Activated CD4-positive, alpha-beta T cell treated with anti-CD3 and anti-CD28 coated beads, Interleukin-2, amount 10 ng/mL, durations not matched to agents 24 days and 14 days (primary cell): Measurements from ENCODE around the gene OGT. TPM values are rescaled to one million over a fixed set of nuclear protein-coding genes. Genes with fewer than 3 reads are reported as not detected.

Experiments used
- DNase-seq: peaks from one replicate; pipeline ENCODE4 v3.0.0; 2022
- H3K27ac Mint-ChIP-seq: one replicate; pipeline ENCODE4 v1.8.0; 2022; ENCODE audit warnings: mild to moderate bottlenecking, mixed read lengths
- H3K27me3 Mint-ChIP-seq: one replicate; pipeline ENCODE4 v1.8.0; 2022; ENCODE audit warnings: mixed read lengths
- H3K36me3 Mint-ChIP-seq: one replicate; pipeline ENCODE4 v1.8.0; 2022; ENCODE audit warnings: low read depth, mild to moderate bottlenecking, mixed read lengths
- H3K4me1 Mint-ChIP-seq: one replicate; pipeline ENCODE4 v1.8.0; 2021; ENCODE audit warnings: mixed read lengths
- H3K4me3 Mint-ChIP-seq: one replicate; pipeline ENCODE4 v1.8.0; 2022; ENCODE audit warnings: mild to moderate bottlenecking, moderate library complexity, mixed read lengths
- H3K9me3 Mint-ChIP-seq: one replicate; pipeline ENCODE4 v1.8.0; 2021; ENCODE audit warnings: mixed read lengths
- intact Hi-C: fragments of 100-400 bp; cut with micrococcal nuclease; formaldehyde crosslinking; loops from one replicate; pipeline ENCODE4 v1.15.1; 2023
- total RNA-seq: library from RNA; stranded (reverse); gene quantifications from 2 replicates; pipeline ENCODE4 v1.2.3, GENCODE V29; 2022

Gene OGT
- total RNA-seq, 1 donor from 2014 or later: 301 TPM

DNA sequence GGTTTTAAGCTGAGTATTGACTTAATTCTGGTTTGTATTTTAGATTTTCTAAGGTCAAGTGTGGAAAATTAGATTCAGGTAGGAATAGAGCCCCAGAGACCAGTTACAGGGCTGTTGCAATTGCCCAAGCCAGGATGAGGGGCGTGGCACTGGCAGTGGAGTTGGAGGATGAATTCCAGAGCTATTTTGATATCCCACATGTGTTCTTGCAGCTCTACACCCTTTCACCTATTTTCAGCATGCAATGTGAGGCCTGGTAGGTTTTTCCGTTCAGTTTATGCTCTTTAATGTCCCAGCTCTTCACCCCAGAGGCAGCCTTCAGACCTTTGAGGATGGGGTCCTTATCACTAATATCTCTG is 17.9 kb upstream of the OGT start:
- H3K9me3 Mint-ChIP-seq: peaks cover 3% of the 10 kb centered on the region
- H3K36me3 Mint-ChIP-seq: no peaks in the 10 kb centered on the region
- intact Hi-C loops: loop anchor here (2.0 kb wide), 1 partner anchor 18 kb away; the partner anchor contains the start of gene OGT
- H3K4me3 Mint-ChIP-seq: no peak overlapping the region
- H3K4me1 Mint-ChIP-seq: peaks cover 9% of the 10 kb centered on the region
- H3K27me3 Mint-ChIP-seq: peaks cover 1% of the 10 kb centered on the region
- H3K27ac Mint-ChIP-seq: no peak overlapping the region
- no peak for DNase-seq

DNA sequence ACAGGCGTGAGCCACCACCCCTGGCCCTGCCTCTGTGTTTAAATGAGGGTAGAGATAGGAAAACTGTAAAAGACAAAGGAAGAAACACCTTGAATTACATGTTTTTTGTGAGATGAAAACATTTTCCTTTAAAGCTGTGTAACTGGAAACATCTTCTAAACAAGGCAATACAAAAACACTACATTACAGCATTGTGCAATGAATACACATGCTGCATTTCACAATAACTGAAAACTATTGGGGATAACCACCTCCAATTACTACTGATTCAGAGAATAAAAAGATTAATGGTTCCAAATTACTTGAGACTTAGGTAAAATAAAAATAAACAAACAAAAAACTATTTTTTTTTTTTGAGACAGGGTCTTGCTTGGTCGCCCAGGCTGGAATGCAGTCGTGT is 7.6 kb upstream of the OGT start:
- Mint-ChIP-seq H3K27me3 (no peaks in the 10 kb centered on the region), H3K9me3 (peaks cover 4% of the 10 kb centered on the region), H3K27ac (no peak overlapping the region), H3K4me1 (no peaks in the 10 kb centered on the region), H3K36me3 (no peaks in the 10 kb centered on the region), H3K4me3 (no peak overlapping the region)
- intact Hi-C loops: no loop called here
- DNase-seq: no peak

DNA sequence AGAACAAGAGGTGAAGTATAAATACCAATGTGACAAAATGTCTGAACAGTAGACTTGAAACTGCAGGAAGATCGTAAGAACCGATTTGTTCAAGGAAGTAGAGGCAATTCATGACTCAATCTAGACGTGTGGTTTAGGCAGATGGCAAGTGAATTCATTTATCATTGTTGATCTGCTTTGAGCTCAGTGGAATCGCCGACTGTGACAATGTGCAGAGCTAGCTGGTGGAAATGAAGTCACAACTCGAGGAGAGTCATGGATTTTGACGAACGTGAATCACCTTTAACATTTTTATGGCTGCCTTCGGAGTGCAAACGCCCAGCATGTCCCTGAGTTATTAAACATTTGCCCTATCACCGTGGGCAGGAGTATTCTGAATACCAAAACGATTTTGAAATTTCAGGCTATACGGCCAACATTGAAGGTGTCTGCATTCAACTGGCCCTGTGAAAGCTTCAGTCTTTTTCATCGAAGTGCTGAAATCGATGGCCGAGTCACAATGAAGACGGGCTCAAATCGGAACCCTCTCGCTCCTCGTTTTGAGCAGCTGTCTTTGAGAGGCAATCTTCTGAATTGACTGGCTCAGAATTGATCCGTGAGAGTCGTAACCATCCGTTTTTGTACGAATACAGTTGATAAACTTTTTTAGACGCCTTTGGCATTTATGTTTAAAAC is 689 bp upstream of the OGT start:
- intact Hi-C loops: loop anchor here (1.0 to 10.0 kb wide), 8 partner anchors 9 to 743 kb away; partner anchors contain the start of genes CXCR3, IL2RG, NONO and RPS4X
- peak; percentile 87 for DNase-seq
- Mint-ChIP-seq H3K27me3 (no peaks in the 10 kb centered on the region), H3K36me3 (peaks cover 32% of the 10 kb centered on the region), H3K4me1 (peaks cover 14% of the 10 kb centered on the region), H3K4me3 (peak overlapping the region; percentile 100), H3K9me3 (peaks cover 4% of the 10 kb centered on the region), H3K27ac (peak overlapping the region; percentile 99)

DNA sequence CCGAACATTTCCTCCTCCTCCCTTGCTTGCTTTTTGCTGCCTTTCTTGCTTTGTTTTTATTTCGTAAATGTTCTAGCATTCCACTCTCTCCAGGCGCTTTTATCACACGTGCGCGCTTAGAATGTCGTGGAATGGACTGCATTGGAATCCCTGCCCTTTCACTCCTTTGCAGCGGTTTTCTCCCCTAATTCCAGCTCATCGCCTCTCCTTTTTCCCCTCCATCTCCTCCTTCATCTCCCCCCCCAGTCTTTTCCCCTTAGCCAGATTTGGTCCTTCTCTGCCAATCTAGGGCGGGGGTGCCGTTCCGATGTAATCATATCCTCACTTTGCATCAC is 579 bp downstream of the OGT start:
- no peaks in the 10 kb centered on the region for H3K27me3 Mint-ChIP-seq
- peaks cover 16% of the 10 kb centered on the region for H3K4me1 Mint-ChIP-seq
- H3K9me3 Mint-ChIP-seq: peaks cover 4% of the 10 kb centered on the region
- no peak for DNase-seq
- intact Hi-C loops: loop anchor here (2.0 to 10.0 kb wide), 5 partner anchors 19 to 741 kb away; partner anchors contain the start of genes IL2RG, RPS4X and TAF1
- peaks cover 39% of the 10 kb centered on the region for H3K36me3 Mint-ChIP-seq
- peak overlapping the region; percentile 99 for H3K27ac Mint-ChIP-seq
- H3K4me3 Mint-ChIP-seq: peak overlapping the region; percentile 100

DNA sequence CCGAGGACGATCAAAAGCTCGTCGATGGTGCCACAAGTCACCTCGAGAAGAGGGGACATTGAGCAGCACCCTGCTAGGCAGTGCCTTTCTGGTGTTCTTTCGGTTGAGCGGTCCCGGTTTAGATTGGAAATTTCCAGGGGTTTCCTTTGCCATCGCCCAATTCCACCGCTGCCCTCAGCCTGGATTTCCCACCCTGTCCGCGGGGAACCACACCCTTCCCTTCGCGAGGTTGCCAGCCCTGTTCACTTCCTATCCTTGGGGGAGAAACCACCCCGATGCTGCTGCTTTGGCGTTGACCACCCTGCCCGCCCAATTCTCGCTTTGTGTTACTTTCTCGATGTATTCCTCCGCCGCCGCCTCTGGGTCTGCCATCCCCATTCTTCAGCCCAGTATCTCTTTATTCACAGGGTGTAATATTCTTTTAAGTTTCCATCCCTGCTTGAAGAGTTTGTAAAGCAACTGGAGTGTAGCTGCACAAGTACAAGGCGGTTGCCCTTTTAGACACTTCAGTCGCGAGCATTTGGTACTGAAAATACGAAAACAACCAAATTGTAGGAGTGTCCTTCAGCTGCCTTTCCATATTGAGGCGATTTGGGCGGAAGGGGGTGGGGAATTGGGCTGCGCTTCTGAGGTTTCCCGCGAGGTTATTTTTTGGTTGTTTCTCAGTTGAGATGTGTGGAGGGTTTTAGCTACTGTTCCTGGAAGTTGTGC is 1.1 kb downstream of the OGT start:
- intact Hi-C loops: loop anchor here (2.0 to 10.0 kb wide), 5 partner anchors 19 to 741 kb away; partner anchors contain the start of genes IL2RG, RPS4X and TAF1
- Mint-ChIP-seq H3K4me3 (peak overlapping the region; percentile 100), H3K27ac (peak overlapping the region; percentile 99), H3K4me1 (peaks cover 16% of the 10 kb centered on the region), H3K36me3 (peaks cover 41% of the 10 kb centered on the region), H3K9me3 (peaks cover 4% of the 10 kb centered on the region), H3K27me3 (no peaks in the 10 kb centered on the region)
- DNase-seq: peak; percentile 91

DNA sequence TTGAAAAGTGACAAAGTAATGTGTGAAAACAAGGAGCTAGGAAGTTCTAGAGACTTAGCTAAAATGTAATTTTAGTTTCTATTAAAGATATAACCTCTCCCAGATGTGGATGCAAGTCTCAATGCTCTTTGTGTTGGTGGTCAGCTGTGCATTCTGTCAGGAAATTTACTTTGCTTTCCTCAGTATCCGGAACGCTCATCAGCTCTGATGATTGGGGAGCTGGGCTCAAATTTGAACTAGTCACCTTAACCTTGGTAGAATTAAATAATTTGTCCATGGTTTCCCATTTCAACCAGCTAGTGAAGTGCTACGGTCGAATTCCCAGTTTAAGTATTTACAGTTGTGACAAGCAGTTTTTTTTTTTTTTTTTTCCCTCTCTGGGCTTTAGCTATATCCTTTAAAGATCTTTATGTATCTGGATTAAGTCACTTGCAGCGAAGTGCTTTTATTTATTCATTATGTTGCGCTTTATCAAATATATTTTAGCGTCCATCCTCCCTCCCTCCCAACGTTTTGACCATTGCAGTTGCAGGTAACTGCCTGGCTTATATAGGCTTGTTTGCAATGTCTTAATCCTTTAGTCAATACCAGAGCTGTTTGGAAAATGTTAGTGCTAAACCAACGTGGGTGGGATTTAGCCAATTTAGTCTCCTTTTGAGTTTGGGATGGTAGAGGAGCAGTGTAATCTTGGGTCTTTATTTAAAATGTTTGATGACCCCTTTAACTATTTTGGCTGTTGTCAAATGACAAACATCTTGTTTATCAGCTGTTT is 2.1 kb downstream of the OGT start:
- peak; percentile 56 for DNase-seq
- Mint-ChIP-seq H3K27ac (peak overlapping the region; percentile 99), H3K9me3 (no peaks in the 10 kb centered on the region), H3K4me1 (peaks cover 22% of the 10 kb centered on the region), H3K4me3 (peak overlapping the region; percentile 100), H3K27me3 (no peaks in the 10 kb centered on the region), H3K36me3 (peaks cover 49% of the 10 kb centered on the region)
- intact Hi-C loops: loop anchor here (5.0 to 10.0 kb wide), 2 partner anchors 423 to 740 kb away; partner anchors contain the start of genes IL2RG and RPS4X

DNA sequence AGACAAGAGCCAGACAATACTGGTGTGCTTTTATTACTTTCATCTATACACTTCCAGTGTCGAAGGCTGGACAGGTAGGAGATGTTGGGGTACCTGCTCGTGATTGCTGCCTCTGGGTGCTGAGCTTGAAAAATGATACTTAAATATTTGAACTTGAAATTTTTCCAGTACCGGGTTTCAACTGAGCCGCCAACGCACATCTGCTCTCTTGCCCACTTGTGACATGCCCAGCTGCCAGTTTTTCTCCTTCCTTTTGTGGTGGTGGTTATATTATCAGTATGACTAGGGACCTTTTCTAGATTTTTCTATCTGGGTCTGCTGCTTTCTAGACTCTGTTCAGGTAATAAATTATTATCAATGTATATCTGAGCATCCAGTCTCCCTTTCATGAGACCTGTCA is 3.4 kb downstream of the OGT start:
- peaks cover 57% of the 10 kb centered on the region for H3K36me3 Mint-ChIP-seq
- peak overlapping the region; percentile 91 for H3K27ac Mint-ChIP-seq
- no peaks in the 10 kb centered on the region for H3K27me3 Mint-ChIP-seq
- peaks cover 27% of the 10 kb centered on the region for H3K4me1 Mint-ChIP-seq
- H3K9me3 Mint-ChIP-seq: no peaks in the 10 kb centered on the region
- H3K4me3 Mint-ChIP-seq: peak overlapping the region; percentile 100
- DNase-seq: peak; percentile 62
- intact Hi-C loops: loop anchor here (10.0 kb wide), 1 partner anchor 739 kb away; the partner anchor contains the start of gene RPS4X

DNA sequence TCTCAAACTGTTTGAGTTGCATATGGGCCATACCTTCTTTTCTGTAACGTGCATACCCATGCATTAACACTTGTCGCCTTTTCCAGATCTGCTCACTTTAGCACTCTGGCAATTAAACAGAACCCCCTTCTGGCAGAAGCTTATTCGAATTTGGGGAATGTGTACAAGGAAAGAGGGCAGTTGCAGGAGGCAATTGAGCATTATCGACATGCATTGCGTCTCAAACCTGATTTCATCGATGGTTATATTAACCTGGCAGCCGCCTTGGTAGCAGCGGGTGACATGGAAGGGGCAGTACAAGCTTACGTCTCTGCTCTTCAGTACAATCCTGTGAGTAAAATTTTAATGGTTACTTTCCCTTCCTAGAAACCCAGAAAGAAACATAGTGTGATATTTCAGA is 4.8 kb downstream of the OGT start:
- peak overlapping the region; percentile 20 for H3K27ac Mint-ChIP-seq
- DNase-seq: peak; percentile 55
- peaks cover 70% of the 10 kb centered on the region for H3K36me3 Mint-ChIP-seq
- no peaks in the 10 kb centered on the region for H3K27me3 Mint-ChIP-seq
- H3K4me3 Mint-ChIP-seq: peak overlapping the region; percentile 100
- H3K9me3 Mint-ChIP-seq: no peaks in the 10 kb centered on the region
- peaks cover 32% of the 10 kb centered on the region for H3K4me1 Mint-ChIP-seq
- intact Hi-C loops: loop anchor here (10.0 kb wide), 1 partner anchor 737 kb away; the partner anchor contains the start of gene RPS4X

DNA sequence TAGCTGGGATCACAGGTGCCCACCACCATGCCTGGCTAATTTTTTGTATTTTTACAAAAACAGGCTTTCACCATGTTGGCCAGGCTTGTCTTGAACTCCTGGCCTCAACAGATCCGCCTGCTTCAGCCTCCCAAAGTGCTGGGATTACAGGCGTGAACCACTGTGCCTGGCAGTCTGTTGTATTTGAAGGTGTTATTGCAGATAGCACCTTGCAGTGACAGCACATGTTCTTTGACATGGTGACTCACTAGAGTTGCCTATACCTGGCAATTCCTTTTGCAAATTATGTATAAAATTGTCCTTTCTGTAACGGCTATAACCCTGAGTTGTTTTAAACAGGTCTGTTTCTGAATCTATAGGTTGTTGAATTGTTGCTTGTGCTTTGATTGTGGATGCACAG is 7.9 kb downstream of the OGT start:
- Mint-ChIP-seq H3K4me3 (peak overlapping the region; percentile 100), H3K4me1 (peaks cover 40% of the 10 kb centered on the region), H3K36me3 (peaks cover 67% of the 10 kb centered on the region), H3K9me3 (no peaks in the 10 kb centered on the region), H3K27ac (peak overlapping the region; percentile 95), H3K27me3 (no peaks in the 10 kb centered on the region)
- intact Hi-C loops: loop anchor here (1.0 to 5.0 kb wide), 3 partner anchors 8 to 112 kb away; no protein-coding TSS in a partner anchor
- DNase-seq: no peak

DNA sequence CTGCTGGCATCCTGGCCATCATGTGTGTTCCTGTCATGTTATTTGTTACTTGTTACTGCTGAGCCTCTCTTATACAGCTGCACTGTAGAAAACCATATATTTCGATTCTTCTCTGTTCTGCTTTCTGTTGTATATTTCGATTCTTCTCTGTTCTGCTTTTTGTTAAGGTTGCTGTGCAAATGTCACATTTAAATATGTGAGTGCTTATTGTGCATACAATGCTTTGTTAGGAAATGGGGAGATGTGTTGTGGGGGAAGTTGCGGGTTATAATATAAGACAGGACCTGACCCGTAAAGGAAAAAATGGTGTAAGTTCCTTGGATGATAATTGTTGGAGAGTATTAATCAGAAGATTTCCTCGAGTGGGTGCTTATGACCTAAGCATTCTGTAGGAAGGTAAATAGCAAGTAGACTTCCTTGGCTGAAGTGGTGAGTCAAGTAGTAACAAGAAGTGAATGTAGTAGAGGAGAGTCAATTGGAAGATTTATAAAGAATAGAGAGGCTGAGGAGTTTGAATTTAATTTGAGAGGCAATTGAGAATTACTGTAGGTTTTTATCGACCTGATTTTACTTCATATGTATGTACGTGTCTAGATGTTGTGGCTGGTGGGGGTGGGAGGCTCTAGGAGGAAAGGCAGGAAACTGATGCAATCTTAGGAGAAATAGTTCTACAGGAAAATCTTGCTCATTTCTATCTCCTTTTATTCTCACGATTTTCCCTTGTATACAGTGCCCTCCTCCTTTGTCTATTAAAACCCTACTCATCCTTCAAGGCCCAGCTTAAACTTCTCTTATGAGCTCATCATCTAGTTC is 8.5 kb downstream of the OGT start:
- peak overlapping the region; percentile 100 for H3K4me3 Mint-ChIP-seq
- H3K27ac Mint-ChIP-seq: peak overlapping the region; percentile 95
- DNase-seq: peak; percentile 54
- peaks cover 66% of the 10 kb centered on the region for H3K36me3 Mint-ChIP-seq
- intact Hi-C loops: loop anchor here (1.0 to 5.0 kb wide), 3 partner anchors 9 to 111 kb away; no protein-coding TSS in a partner anchor
- H3K27me3 Mint-ChIP-seq: no peaks in the 10 kb centered on the region
- H3K4me1 Mint-ChIP-seq: peaks cover 41% of the 10 kb centered on the region
- H3K9me3 Mint-ChIP-seq: no peaks in the 10 kb centered on the region

DNA sequence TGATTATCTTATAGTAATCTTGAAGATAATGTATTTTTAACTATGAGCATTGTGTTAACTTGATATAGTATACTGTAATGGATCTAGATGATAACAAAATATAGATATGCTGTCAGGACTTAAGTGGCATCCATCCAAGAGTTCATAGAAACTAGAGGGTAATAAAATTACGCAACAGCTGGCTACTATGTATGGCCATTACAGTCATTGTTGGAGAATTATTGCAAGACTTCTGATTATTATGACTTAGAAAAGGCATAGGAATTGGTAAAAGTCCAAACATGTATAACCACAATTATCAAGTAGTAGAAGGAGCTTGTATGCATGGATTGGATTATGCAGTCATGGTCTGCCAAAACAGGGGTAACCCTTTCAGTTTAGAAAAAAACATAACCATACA is 9.5 kb downstream of the OGT start:
- intact Hi-C loops: loop anchor here (5.0 kb wide), 1 partner anchor 110 kb away; no protein-coding TSS in a partner anchor
- peaks cover 39% of the 10 kb centered on the region for H3K4me1 Mint-ChIP-seq
- H3K36me3 Mint-ChIP-seq: peaks cover 67% of the 10 kb centered on the region
- peak overlapping the region; percentile 95 for H3K27ac Mint-ChIP-seq
- no peaks in the 10 kb centered on the region for H3K9me3 Mint-ChIP-seq
- peak overlapping the region; percentile 100 for H3K4me3 Mint-ChIP-seq
- no peak for DNase-seq
- no peaks in the 10 kb centered on the region for H3K27me3 Mint-ChIP-seq

DNA sequence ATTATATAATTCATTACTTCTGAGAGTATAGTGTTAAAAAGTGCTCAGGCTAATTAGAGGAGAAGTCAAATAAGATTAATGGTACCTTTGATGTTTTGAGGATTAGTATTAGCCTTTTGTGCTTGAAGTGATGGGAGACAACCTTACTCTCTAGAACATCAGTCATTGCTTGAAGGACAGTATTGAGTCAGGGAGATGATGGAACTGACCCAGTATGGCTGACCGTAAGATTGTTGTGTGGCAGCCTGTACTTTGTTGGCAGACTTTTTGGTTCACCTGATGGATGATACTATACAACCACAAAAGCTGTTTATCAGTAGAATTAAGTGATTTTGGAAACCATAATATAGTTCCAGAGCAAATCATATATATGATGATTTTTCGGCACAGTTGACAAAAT is 9.9 kb downstream of the OGT start:
- H3K36me3 Mint-ChIP-seq: peaks cover 68% of the 10 kb centered on the region
- no peaks in the 10 kb centered on the region for H3K9me3 Mint-ChIP-seq
- DNase-seq: no peak
- peak overlapping the region; percentile 100 for H3K4me3 Mint-ChIP-seq
- intact Hi-C loops: loop anchor here (1.0 to 5.0 kb wide), 2 partner anchors 76 to 109 kb away; no protein-coding TSS in a partner anchor
- H3K27ac Mint-ChIP-seq: peak overlapping the region; percentile 95
- H3K27me3 Mint-ChIP-seq: no peaks in the 10 kb centered on the region
- peaks cover 36% of the 10 kb centered on the region for H3K4me1 Mint-ChIP-seq

DNA sequence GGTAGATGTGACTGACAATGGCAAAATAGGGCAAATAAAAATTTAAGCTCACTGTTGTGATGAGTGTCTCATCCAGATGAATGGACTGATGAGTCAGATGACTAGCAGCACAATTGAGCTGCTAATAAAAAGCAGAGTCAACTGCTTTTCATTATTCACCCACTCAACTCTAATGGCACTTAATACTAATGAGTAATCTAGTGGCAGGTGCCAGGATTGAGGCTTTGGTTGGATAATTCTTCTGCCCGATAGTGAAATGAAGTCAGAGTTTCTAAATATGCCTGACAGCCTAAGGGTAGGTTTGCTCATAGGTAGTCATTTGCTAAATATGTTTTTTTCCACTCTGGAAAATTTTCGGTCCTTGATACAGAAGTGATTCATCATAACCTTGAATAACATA is 10.4 kb downstream of the OGT start:
- intact Hi-C loops: loop anchor here (1.0 to 5.0 kb wide), 2 partner anchors 76 to 109 kb away; no protein-coding TSS in a partner anchor
- Mint-ChIP-seq H3K27ac (peak overlapping the region; percentile 95), H3K27me3 (no peaks in the 10 kb centered on the region), H3K9me3 (no peaks in the 10 kb centered on the region), H3K36me3 (peaks cover 71% of the 10 kb centered on the region), H3K4me1 (peaks cover 36% of the 10 kb centered on the region), H3K4me3 (peak overlapping the region; percentile 100)
- no peak for DNase-seq
